ENCODE results near the gene SRGAP3.

The SRGAP3 gene

GRCh38 chr3:9179826-9180763 is 69.4 kb downstream of the SRGAP3 start (continued):
- TF ChIP-seq TSHZ2 (CRISPR knock-in tag; IDR thresholded peaks at IDR 0.05) (no peak), ZFP3 (CRISPR knock-in tag; IDR thresholded peaks at IDR 0.05) (no peak), TCF4 (CRISPR knock-in tag; IDR thresholded peaks at IDR 0.05; ENCODE audit: borderline replicate concordance) (no peak), ZNF70 (CRISPR knock-in tag; IDR thresholded peaks at IDR 0.05) (no peak)
- TF ChIP-seq, protein P1, sequence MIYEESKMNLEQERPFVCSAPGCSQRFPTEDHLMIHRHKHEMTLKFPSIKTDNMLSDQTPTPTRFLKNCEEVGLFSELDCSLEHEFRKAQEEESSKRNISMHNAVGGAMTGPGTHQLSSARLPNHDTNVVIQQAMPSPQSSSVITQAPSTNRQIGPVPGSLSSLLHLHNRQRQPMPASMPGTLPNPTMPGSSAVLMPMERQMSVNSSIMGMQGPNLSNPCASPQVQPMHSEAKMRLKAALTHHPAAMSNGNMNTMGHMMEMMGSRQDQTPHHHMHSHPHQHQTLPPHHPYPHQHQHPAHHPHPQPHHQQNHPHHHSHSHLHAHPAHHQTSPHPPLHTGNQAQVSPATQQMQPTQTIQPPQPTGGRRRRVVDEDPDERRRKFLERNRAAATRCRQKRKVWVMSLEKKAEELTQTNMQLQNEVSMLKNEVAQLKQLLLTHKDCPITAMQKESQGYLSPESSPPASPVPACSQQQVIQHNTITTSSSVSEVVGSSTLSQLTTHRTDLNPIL (CRISPR knock-in tag; IDR thresholded peaks at IDR 0.05; ENCODE audit: low read depth) = no peak

DNA sequence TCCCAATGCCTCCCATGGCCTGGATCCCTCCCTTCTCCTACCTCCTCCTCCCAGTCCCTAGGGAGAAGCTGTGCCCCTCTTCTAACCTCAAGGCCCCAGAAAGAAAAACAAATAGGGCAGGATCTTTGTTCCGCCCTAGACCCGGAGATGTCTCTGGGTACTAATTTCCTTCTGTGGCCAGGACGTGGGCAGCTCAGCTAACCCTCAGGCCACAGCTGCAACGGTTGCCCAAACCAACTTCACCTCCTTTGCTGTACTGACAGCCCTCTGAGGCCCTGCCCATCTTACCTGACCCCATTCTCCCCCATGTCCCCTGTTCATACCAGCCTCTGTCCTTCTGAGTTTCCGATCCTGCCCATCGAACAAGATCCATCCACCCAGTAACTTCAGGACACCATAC is 70.7 kb downstream of the SRGAP3 start:
- ATAC-seq = no peak
- no peak for TF ChIP-seq OSR1 (CRISPR knock-in tag; IDR thresholded peaks at IDR 0.05)

GRCh38 chr3:9175421-9175820 is 74.0 kb downstream of the SRGAP3 start:
- ATAC-seq = peak; percentile 39; the same call in 2 of the 3 replicates

DNA sequence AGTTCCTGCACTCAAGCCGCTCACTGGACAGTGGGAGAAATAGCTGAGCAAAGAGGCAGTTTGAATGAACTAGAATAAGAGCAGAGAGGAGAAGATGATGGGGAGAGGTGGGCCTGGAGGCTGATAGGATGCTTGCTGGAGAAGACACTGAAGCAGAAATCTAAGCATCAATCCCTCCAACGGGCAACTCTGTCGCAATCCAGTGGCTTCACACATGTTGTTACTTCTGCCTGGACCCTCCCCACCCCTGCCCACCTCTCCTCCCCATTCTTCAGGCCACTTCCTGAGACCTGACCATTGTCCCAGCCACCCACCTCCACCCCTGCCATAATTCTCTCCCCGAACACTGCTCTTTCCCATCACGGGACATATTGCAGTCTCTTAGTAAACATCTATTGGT is 76.0 kb downstream of the SRGAP3 start:
- ATAC-seq = no peak

More at GRCh38 chr3:9175421-9175820, 74.0 kb downstream of the SRGAP3 start:
- no peak for TF ChIP-seq TOX (CRISPR knock-in tag; IDR thresholded peaks at IDR 0.05; ENCODE audit: borderline replicate concordance)
- no peak for TF ChIP-seq ESRRG (CRISPR knock-in tag; IDR thresholded peaks at IDR 0.05)
- no peak for TF ChIP-seq BACH2 (CRISPR knock-in tag; IDR thresholded peaks at IDR 0.05; ENCODE audit: borderline replicate concordance)

GRCh38 chr3:9172851-9173321 is 76.6 kb downstream of the SRGAP3 start:
- peak; percentile 51 for ATAC-seq
- peak; percentile 17; the same call in 1 of the 2 replicates for TF ChIP-seq TCF4 (CRISPR knock-in tag; IDR thresholded peaks at IDR 0.05; ENCODE audit: borderline replicate concordance)
- TF ChIP-seq, protein P2, sequence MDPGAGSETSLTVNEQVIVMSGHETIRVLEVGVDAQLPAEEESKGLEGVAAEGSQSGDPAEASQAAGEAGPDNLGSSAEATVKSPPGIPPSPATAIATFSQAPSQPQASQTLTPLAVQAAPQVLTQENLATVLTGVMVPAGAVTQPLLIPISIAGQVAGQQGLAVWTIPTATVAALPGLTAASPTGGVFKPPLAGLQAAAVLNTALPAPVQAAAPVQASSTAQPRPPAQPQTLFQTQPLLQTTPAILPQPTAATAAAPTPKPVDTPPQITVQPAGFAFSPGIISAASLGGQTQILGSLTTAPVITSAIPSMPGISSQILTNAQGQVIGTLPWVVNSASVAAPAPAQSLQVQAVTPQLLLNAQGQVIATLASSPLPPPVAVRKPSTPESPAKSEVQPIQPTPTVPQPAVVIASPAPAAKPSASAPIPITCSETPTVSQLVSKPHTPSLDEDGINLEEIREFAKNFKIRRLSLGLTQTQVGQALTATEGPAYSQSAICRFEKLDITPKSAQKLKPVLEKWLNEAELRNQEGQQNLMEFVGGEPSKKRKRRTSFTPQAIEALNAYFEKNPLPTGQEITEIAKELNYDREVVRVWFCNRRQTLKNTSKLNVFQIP (CRISPR knock-in tag; IDR thresholded peaks at IDR 0.05; ENCODE audit: borderline replicate concordance, low read depth) = no peak

More for the DNA sequence above, 76.0 kb downstream of the SRGAP3 start:
- TF ChIP-seq SNAI2 (CRISPR knock-in tag; IDR thresholded peaks at IDR 0.05) (no peak), CSDC2 (CRISPR knock-in tag; IDR thresholded peaks at IDR 0.05) (no peak)

- ATAC-seq = no peak
- TF ChIP-seq GLIS3 (CRISPR knock-in tag; IDR thresholded peaks at IDR 0.05) (no peak), ISL1 (CRISPR knock-in tag; IDR thresholded peaks at IDR 0.05) (no peak), ZC3H10 (CRISPR knock-in tag; IDR thresholded peaks at IDR 0.05) (no peak), TOX (CRISPR knock-in tag; IDR thresholded peaks at IDR 0.05; ENCODE audit: borderline replicate concordance) (no peak), PATZ1 (CRISPR knock-in tag; IDR thresholded peaks at IDR 0.05; ENCODE audit: borderline replicate concordance) (no peak), ARNTL (CRISPR knock-in tag; IDR thresholded peaks at IDR 0.05; ENCODE audit: borderline replicate concordance, low read depth) (no peak), ZNF565 (CRISPR knock-in tag; conservative IDR thresholded peaks at IDR 0.05; ENCODE audit: low read depth) (no peak), RARB (CRISPR knock-in tag; IDR thresholded peaks at IDR 0.05) (no peak)
- TF ChIP-seq, protein P1 (CRISPR knock-in tag; IDR thresholded peaks at IDR 0.05; ENCODE audit: low read depth) = no peak
- TF ChIP-seq, protein P3, sequence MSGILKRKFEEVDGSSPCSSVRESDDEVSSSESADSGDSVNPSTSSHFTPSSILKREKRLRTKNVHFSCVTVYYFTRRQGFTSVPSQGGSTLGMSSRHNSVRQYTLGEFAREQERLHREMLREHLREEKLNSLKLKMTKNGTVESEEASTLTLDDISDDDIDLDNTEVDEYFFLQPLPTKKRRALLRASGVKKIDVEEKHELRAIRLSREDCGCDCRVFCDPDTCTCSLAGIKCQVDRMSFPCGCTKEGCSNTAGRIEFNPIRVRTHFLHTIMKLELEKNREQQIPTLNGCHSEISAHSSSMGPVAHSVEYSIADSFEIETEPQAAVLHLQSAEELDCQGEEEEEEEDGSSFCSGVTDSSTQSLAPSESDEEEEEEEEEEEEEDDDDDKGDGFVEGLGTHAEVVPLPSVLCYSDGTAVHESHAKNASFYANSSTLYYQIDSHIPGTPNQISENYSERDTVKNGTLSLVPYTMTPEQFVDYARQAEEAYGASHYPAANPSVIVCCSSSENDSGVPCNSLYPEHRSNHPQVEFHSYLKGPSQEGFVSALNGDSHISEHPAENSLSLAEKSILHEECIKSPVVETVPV (CRISPR knock-in tag; IDR thresholded peaks at IDR 0.05) = no peak
- TF ChIP-seq, protein P2 (CRISPR knock-in tag; IDR thresholded peaks at IDR 0.05; ENCODE audit: borderline replicate concordance, low read depth) = no peak
These were observed 78.6 kb downstream of the SRGAP3 start for GRCh38 chr3:9170851-9171160.
